Left lung (tissue), 10 donors: ENCODE results near the gene PRPH2. TPM values are rescaled to one million over a fixed set of nuclear protein-coding genes. Genes with fewer than 3 reads are reported as not detected.
A peak's percentile ranks its signal among the peaks of the same experiment; 100 is the strongest.

Experiments used
- ATAC-seq: fragments of 200-7000 bp; cut with Tn5 transposase; one replicate; pipeline ENCODE4 v1.9.1; 2020; ENCODE audit warnings: moderate library complexity
- DNase-seq, 4 donors: peaks; one replicate each; pipeline ENCODE4 v3.0.0-alpha.2; 2013 to 2020
- H3K27ac ChIP-seq, 2 donors: fragments of 200-600 bp; sonication (generic) in 1 of 2; one replicate each; pipeline versions ENCODE4 v1.5.0 to v1.8.0; 2020 to 2021
- H3K27me3 ChIP-seq, 2 donors: fragments of 200-600 bp; sonication (generic) in 1 of 2; one replicate each; pipeline versions ENCODE4 v1.5.0 to v1.8.0; 2020 to 2021
- H3K36me3 ChIP-seq, 2 donors: fragments of 200-600 bp; sonication (generic) in 1 of 2; one replicate each; pipeline versions ENCODE4 v1.5.0 to v1.8.0; 2020 to 2021
- H3K4me1 ChIP-seq, 2 donors: fragments of 200-600 bp; one replicate each; pipeline ENCODE4 v1.8.0; 2021
- H3K4me3 ChIP-seq, 2 donors: fragments of 200-600 bp; sonication (generic) in 1 of 2; one replicate each; pipeline versions ENCODE4 v1.5.0 to v1.8.0; 2020 to 2021; ENCODE audit warnings: mild to moderate bottlenecking in 1 of 2
- H3K9me3 ChIP-seq, 2 donors: fragments of 200-600 bp; sonication (generic) in 1 of 2; one replicate each; pipeline versions ENCODE4 v1.5.0 to v1.8.0; 2020 to 2021
- CTCF ChIP-seq, 2 donors: fragments of 200-600 bp; sonication (generic) in 1 of 2; IDR thresholded peaks; one replicate each; pipeline versions ENCODE4 v1.5.0 to v1.8.0; 2021; ENCODE audit warnings: antibody characterized with exemption in 2 of 2
- intact Hi-C, 2 donors: fragments of 100-400 bp; cut with DNase I; formaldehyde crosslinking; loops; one replicate each; pipeline versions ENCODE4 v1.11.2 to v1.14.2; 2022
- polyA plus RNA-seq, 6 donors: library from polyadenylated mRNA; unstranded; fragments of 120-200 nt; gene quantifications; one replicate each; pipeline ENCODE4 v1.2.1, GENCODE V29; 2013; ENCODE audit not compliant: insufficient read length in 6 of 6
- total RNA-seq, 2 donors: library from RNA; stranded (reverse); fragmentation: NEBNext Ultra II Directional; extraction: Animal tissue kit (Norgen Biotek cat#: 25700); gene quantifications; one replicate each; pipeline ENCODE4 v1.2.1, GENCODE V29; 2021
- donor health status: DM: no; HTN: yes; CAD: no.
- donor health status: DM: no; HTN: no; CAD: no.

PRPH2 gene
- total and polyA plus RNA-seq, 8 donors = 1.7 to 5.6 (median 4.4) TPM

GRCh38 chr6:42746463-42747391 is 24.3 kb upstream of the PRPH2 start:
- peak; percentile 87 for ATAC-seq
- peaks cover 5 to 37% of the 10 kb centered on the region in 2 donors for H3K4me1 ChIP-seq
- peak overlapping the region; percentile 68 to 99 for H3K4me3 ChIP-seq
- no peaks in the 10 kb centered on the region for H3K36me3 ChIP-seq
- H3K27me3 ChIP-seq = no peaks in the 10 kb centered on the region
- H3K9me3 ChIP-seq = no peaks in the 10 kb centered on the region
- TF ChIP-seq CTCF (IDR thresholded peaks at IDR 0.05) = no peak
- peak; percentile 89 to 96 (median 92) for DNase-seq
- peak overlapping the region; percentile 95 for H3K27ac ChIP-seq
- intact Hi-C loops = no loop called here

- no peaks in the 10 kb centered on the region for H3K9me3 ChIP-seq
- no peaks in the 10 kb centered on the region for H3K27me3 ChIP-seq
- ATAC-seq (peak; percentile 91), DNase-seq (peak; percentile 93 to 99 (median 96))
- peaks cover 5 to 37% of the 10 kb centered on the region in 2 donors for H3K4me1 ChIP-seq
- H3K36me3 ChIP-seq = no peaks in the 10 kb centered on the region
- peak within 1 kb of the TSS; percentile 95 for H3K27ac ChIP-seq
- no peak for TF ChIP-seq CTCF (IDR thresholded peaks at IDR 0.05)
- intact Hi-C loops = no loop called here
- H3K4me3 ChIP-seq = peak within 1 kb of the TSS; percentile 96 to 99
These were observed 23.5 kb upstream of the PRPH2 start, which contains the start of gene TBCC for GRCh38 chr6:42745640-42746462. TBCC (minus strand) TSS chr6:42746103; CDS start chr6:42746073, 30 bp downstream.

GRCh38 chr6:42745083-42745639 is 22.8 kb upstream of the PRPH2 start:
- H3K27me3 ChIP-seq = no peaks in the 10 kb centered on the region
- ATAC-seq = peak; percentile 1
- intact Hi-C loops = no loop called here

GRCh38 chr6:42744351-42744893 is 22.0 kb upstream of the PRPH2 start:
- no peak for ATAC-seq
- no peaks in the 10 kb centered on the region for H3K36me3 ChIP-seq
- no peak for TF ChIP-seq CTCF (IDR thresholded peaks at IDR 0.05)
- DNase-seq = no peak
- no peaks in the 10 kb centered on the region for H3K27me3 ChIP-seq
- H3K27ac ChIP-seq = peak overlapping the region in 1 of 2 donors; percentile 91
- H3K4me1 ChIP-seq = peaks cover 5 to 37% of the 10 kb centered on the region in 2 donors
- intact Hi-C loops = no loop called here
- peak overlapping the region; percentile 96 to 99 for H3K4me3 ChIP-seq
- no peaks in the 10 kb centered on the region for H3K9me3 ChIP-seq

More at GRCh38 chr6:42745083-42745639, 22.8 kb upstream of the PRPH2 start:
- Histone ChIP-seq H3K9me3 (no peaks in the 10 kb centered on the region), H3K27ac (peak overlapping the region; percentile 91 to 95), H3K4me1 (peaks cover 5 to 37% of the 10 kb centered on the region in 2 donors), H3K36me3 (no peaks in the 10 kb centered on the region), H3K4me3 (peak overlapping the region; percentile 96 to 99)
- no peak for TF ChIP-seq CTCF (IDR thresholded peaks at IDR 0.05)
- peak in 1 of 4 donors; percentile 50 for DNase-seq
